GM12801 (cell line): ENCODE measurements around the gene TSPAN32.

ENCODE experiments used
- CTCF ChIP-seq: IDR thresholded peaks from one replicate; pipeline ENCODE4 v1.5.1; 2011; ENCODE audit warnings: control low read depth; ENCODE audit not compliant: insufficient read length; ENCODE audit errors: extremely low read depth

The TSPAN32 gene

GRCh38 chr11:2268729-2269600 is 32.8 kb upstream of the TSPAN32 start:
- no peak for TF ChIP-seq CTCF

DNA sequence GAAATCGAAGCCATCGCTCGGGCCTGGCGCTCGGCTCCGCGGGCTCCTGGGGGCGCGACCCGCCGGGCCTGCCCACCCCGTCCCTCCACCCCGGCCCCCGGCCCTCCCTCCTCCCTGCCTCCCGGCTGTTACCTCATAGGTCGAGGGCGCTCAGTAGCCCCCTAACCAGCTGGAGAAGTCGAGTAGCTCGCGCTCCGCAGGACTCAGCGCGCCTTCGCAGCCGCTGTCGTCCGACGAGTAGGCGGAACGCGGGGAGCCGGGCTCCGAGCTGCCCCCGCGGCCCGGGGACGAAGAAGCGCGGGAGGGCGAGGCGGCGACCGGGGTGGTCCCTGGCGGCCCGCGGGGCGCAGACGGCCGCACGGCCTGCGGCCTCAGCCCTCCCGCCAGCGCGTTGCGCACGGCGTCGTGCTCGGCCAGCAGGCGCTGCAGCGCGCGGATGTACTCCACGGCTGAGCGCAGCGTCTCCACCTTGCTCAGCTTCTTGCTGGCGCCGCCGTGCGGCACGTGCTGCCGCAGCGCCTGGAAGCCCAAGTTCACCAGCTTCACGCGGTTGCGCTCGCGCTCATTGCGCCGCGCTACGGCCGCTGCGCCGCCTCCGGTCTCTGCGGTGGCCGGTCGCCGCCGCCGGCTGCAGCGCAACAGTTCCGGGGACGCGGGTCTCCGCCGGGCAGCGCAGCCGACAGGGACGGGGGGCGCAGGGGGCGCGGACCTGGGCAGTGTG is 32.1 kb upstream of the TSPAN32 start:
- TF ChIP-seq CTCF: no peak

DNA sequence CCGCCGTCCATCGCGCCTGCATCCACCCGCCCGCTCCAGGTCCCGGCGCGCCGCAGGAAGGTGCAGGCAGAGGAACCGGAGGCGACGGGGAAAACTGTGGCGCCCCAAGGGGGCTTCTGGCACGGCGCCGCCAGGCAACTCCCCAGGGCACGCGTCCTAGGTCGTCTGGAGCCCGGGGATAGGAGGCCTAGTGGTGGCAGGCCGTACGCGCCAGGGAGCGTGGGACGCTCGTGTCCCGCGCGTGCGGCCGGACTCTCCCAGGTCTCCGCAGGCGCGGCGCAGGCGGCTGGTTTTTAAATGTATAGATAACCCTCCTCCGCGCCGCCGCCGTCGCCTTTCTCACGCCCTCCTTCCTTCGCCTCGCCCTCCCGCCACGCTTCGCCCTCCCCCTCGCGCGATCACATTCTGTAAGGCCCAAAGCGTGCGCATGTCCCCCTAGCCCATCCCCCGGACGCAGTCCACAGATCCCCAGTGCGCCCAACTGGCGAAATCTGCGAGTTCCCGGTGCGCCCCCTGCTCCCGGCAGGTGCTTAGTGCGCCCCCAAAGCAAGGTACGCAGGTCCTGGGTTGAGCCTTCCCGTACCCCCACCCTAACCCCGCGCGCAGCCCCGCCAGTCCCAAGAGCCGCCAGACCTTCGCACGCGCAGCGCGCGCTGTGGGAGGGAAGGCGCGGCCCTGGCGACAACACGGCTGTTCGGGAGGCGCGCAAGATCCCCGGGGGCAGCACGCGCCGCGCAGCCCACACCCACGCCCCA is 31.3 kb upstream of the TSPAN32 start, which contains the start of gene ASCL2:
Gene ASCL2 (minus strand): TSS at position 267 of the 755 bp plus-strand sequence. CDS start 256 bp downstream, at position 11.
- no peak for TF ChIP-seq CTCF

DNA sequence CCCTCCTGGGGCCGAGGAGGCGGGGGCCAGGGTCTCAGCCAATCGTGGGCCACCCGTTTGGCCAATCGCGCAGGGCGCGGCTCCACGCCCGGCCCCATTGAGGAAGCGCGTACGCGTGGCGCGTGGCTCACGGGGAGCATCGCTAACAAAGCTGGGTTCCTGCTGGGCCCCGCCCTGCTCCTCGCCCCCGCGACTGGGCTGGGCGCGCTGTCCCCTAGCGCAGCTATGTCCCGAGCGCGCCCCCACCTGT is 30.8 kb upstream of the TSPAN32 start:
- no peak for TF ChIP-seq CTCF

DNA sequence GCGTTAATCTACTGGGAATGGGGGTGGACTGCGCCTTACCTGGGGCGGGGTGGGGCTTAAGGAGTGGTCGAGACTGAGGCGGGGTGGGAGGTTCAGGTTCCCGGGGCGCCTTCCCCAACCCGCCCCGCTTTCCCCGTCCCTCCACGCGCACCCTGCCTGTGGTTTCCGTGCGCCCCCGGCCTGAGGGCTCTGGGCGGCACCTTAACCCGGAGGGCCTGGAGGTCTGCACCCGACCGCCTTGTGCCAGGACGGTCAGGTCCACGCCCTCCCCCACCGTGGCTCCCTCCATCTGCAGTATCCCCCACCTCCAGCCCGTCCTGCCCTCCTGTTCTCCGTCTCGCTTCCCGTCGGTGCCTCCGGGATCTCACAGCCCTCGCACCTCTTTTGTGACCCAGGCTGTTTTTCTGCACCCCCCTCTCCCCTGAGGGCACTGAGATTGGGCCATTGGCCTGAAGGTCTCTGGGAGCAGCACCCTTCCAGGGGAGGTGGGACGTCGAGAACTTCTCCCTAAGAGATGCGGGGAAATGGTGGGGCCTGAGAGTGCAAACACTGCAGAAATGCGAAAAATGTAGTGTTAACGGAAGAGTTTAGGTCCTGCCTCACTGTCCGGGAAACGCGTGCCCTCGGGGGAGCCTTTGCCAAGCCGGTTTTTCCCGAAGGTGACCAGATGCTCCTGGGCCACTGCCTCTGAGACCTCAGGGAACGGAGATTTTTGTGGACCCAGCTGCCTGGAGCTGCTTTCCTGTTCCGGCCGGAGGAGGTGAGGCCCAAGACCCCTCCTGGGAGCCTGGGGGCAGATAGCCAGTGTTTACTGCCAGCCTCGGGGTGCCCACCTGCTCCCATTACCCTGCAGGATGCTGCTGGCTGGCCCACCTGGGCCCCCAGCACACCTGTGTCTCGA is 30.2 kb upstream of the TSPAN32 start:
- TF ChIP-seq CTCF: no peak

DNA sequence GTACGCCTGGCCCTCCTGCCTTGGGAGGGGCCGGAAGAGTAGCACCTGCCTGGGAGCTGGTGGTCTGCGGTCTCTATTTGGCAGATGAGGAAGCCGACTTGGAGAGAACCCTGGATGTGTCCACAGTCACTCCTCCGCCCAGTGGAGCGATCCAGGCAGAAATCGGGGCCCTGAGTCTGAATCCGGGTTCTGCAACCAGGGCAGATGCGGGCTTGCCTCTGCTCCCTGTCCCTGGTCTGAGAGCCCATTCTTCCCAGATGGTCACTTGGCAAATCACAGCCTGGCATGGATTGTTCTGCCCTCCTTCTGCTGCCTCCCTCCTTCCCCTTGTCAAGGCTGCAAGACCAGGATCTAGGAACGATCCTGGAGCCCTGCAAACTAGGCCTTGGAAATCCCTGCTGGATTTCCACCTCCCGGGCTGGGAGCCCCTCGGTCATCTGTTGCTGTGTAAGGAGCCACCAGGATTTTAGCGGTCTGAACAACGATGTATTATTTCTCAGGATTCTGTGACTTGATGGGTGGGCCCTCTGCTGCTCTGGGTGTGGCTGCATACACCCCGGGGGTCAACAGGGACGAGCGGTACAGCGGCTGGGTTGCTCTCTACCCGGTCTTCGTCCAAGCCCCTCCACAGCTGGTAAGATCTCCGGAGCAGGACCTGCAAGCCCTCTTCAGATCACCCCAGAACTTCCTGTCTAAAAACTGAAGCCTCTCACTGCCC is 29.4 kb upstream of the TSPAN32 start:
- no peak for TF ChIP-seq CTCF
